Chondrocyte (in vitro differentiated cells): ENCODE data around the gene FNDC4. TPM values are rescaled to one million over a fixed set of nuclear protein-coding genes. Genes with fewer than 3 reads are reported as not detected.

Experiments
- DNase-seq: peaks from one replicate; pipeline ENCODE4 v3.0.0; 2021; ENCODE audit warnings: mixed read lengths, low spot score
- H3K27ac Mint-ChIP-seq: one replicate; pipeline ENCODE4 v1.8.0; 2021; ENCODE audit warnings: mild to moderate bottlenecking, moderate library complexity, mixed read lengths; ENCODE audit not compliant: unreplicated experiment
- H3K27me3 Mint-ChIP-seq: 2 replicates; pipeline ENCODE4 v1.8.0; 2021; ENCODE audit warnings: low read depth, mixed read lengths
- H3K36me3 Mint-ChIP-seq: 2 replicates; pipeline ENCODE4 v1.8.0; 2021; ENCODE audit warnings: low read depth, mixed read lengths
- H3K4me1 Mint-ChIP-seq: 2 replicates; pipeline ENCODE4 v1.8.0; 2021; ENCODE audit warnings: low read depth, mild to moderate bottlenecking, mixed read lengths
- H3K4me3 Mint-ChIP-seq: one replicate; pipeline ENCODE4 v1.8.0; 2021; ENCODE audit warnings: mild to moderate bottlenecking, moderate library complexity, mixed read lengths; ENCODE audit not compliant: unreplicated experiment
- H3K9me3 Mint-ChIP-seq: 2 replicates; pipeline ENCODE4 v1.8.0; 2021; ENCODE audit warnings: low read depth, mixed read lengths
- total RNA-seq: library from RNA; stranded (reverse); gene quantifications from 3 replicates; pipeline ENCODE4 v1.2.1, GENCODE V29; 2021
- TF ChIP-seq, protein P1 (sequence below): fragments of 200-600 bp; sonication (generic); IDR thresholded peaks from 2 replicates; pipeline ENCODE4 v1.5.0; 2021; ENCODE audit warnings: antibody characterized with exemption, mild to moderate bottlenecking, moderate library complexity

Gene FNDC4
- total RNA-seq, 1 donor from 2014 or later, result 17.7 TPM

DNA sequence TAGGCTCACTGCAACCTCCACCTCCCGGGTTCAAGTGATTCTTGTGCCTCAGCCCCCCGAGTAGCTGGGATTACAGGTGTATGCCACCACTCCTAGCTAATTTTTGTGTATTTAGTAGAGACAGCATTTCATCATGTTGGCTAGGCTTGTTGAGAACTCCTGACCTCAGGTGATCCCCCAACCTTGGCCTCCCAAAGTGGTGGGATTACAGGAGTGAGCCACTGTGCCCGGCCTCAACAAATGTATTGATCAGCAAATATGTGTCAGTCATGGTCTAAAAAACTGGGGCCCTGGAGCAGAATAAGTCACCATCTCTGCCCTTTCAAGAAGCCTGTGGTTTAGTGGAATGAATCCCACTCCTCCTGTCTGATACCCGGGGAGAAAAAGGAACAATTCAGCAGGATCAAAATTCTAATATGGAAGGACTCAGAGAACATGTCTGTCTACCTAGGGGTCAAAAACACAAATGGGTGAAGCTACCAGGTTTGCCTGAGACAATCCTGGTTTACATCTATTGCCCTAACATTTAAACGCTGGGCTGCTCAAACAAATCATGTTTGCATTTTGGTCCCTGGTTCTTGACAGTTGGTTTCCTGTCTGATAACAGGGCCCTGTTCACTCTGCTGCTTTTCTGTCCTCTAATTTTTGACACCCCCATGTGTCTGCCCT, 23.2 kb upstream of the FNDC4 start:
- no peaks in the 10 kb centered on the region for H3K36me3 Mint-ChIP-seq
- DNase-seq, result no peak
- no peaks in the 10 kb centered on the region for H3K9me3 Mint-ChIP-seq
- no peak overlapping the region for H3K27ac Mint-ChIP-seq
- no peak overlapping the region for H3K4me3 Mint-ChIP-seq
- TF ChIP-seq, protein P1, sequence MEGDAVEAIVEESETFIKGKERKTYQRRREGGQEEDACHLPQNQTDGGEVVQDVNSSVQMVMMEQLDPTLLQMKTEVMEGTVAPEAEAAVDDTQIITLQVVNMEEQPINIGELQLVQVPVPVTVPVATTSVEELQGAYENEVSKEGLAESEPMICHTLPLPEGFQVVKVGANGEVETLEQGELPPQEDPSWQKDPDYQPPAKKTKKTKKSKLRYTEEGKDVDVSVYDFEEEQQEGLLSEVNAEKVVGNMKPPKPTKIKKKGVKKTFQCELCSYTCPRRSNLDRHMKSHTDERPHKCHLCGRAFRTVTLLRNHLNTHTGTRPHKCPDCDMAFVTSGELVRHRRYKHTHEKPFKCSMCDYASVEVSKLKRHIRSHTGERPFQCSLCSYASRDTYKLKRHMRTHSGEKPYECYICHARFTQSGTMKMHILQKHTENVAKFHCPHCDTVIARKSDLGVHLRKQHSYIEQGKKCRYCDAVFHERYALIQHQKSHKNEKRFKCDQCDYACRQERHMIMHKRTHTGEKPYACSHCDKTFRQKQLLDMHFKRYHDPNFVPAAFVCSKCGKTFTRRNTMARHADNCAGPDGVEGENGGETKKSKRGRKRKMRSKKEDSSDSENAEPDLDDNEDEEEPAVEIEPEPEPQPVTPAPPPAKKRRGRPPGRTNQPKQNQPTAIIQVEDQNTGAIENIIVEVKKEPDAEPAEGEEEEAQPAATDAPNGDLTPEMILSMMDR, result no peak
- H3K4me1 Mint-ChIP-seq, result no peaks in the 10 kb centered on the region
- H3K27me3 Mint-ChIP-seq, result peaks cover 12% of the 10 kb centered on the region

DNA sequence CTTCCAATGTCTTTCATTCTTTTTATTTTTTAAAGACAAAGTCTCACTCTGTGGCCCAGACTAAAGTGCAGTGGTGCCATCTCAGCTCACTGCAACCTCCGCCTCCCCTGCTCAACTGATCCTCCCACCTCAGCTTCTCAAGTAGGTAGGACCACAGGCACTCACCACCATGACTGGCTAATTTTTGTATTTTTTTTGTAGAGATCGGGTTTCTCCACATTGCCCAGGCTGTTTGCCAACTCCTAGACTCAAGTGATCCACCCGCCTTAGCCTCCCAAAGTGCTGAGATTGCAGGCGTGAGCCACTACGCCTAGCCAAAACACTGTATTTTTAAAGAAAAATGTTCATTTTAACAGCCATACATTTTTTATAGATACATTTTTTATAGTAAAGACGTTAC, 14.3 kb upstream of the FNDC4 start:
- no peak for DNase-seq
- TF ChIP-seq, protein P1, result no peak
- Mint-ChIP-seq H3K36me3 (no peaks in the 10 kb centered on the region), H3K4me1 (peaks cover 3% of the 10 kb centered on the region), H3K4me3 (no peak overlapping the region), H3K9me3 (no peaks in the 10 kb centered on the region), H3K27ac (no peak overlapping the region), H3K27me3 (peaks cover 16% of the 10 kb centered on the region)

DNA sequence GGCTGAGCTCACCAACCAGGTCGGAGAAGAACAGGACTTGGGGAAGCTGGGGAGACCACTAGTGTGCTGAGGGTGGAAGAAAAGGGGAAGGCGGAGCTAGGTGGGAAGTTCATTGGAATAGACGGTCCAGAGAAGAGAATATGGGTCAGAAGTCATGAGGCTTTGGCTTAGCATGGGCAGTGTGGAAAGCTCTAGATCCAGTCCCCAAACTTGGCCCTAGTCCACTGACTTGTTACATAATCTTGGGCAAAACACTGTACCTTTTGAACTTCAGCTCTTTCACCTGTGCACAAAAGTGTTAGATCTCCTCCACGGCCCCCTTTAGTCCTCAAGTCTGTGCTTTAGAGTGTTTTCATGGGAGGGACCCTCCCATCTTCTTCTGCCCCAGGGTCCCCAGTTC, 12.3 kb upstream of the FNDC4 start:
- TF ChIP-seq, protein P1, result no peak
- Mint-ChIP-seq H3K27me3 (peaks cover 2% of the 10 kb centered on the region), H3K27ac (no peak overlapping the region), H3K4me3 (no peak overlapping the region), H3K36me3 (no peaks in the 10 kb centered on the region), H3K4me1 (peaks cover 3% of the 10 kb centered on the region), H3K9me3 (no peaks in the 10 kb centered on the region)
- DNase-seq, result no peak

DNA sequence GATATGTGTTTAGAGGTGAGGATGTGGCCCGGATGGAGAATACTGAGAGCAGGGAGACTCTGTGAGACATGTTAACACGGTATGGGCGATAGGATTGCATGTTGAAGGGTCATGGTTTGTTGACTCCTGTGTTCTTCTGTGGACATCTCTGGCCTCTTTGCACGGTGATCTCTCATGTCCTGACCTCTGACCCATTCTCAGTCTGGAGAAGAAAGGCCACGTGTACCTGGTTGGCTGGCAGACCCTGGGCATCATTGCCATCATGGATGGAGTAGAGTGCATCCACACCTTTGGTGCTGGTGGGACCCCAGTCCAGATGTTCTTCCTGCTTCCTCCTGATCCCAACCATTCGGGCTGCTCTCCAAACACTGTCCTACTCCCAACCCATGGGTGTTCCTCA, 11.6 kb upstream of the FNDC4 start:
- peaks cover 2% of the 10 kb centered on the region for H3K27me3 Mint-ChIP-seq
- peaks cover 3% of the 10 kb centered on the region for H3K4me1 Mint-ChIP-seq
- no peak overlapping the region for H3K4me3 Mint-ChIP-seq
- H3K27ac Mint-ChIP-seq, result no peak overlapping the region
- no peaks in the 10 kb centered on the region for H3K36me3 Mint-ChIP-seq
- no peaks in the 10 kb centered on the region for H3K9me3 Mint-ChIP-seq
- no peak for DNase-seq
- TF ChIP-seq, protein P1, result no peak

DNA sequence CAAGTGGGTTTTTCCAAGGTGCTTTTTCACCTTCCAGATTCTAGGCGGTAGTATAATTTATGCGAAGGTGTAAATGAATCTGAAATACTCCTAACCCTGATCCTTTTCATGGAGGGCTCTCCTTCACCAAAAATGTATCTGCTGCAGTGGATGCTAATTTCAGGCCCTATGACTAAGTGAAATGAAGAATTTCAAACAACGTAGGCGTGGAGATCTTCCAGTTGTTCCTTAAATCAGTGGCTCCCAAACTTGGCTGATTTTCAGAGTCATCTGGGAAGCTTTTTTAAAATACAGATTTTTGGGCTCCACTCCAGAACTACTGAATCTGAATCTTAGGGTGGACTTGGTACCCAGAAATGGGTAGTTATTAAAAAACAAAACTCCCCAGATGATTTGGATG, 7.1 kb upstream of the FNDC4 start:
- H3K27me3 Mint-ChIP-seq, result peaks cover 9% of the 10 kb centered on the region
- H3K9me3 Mint-ChIP-seq, result no peaks in the 10 kb centered on the region
- H3K27ac Mint-ChIP-seq, result no peak overlapping the region
- H3K4me3 Mint-ChIP-seq, result no peak overlapping the region
- no peaks in the 10 kb centered on the region for H3K36me3 Mint-ChIP-seq
- TF ChIP-seq, protein P1, result no peak
- DNase-seq, result no peak
- H3K4me1 Mint-ChIP-seq, result no peaks in the 10 kb centered on the region
